Measurements from ENCODE around the gene ATP9B. TPM values are rescaled to one million over a fixed set of nuclear protein-coding genes. Genes with fewer than 3 reads are reported as not detected.

ATP9B gene
- total RNA-seq, 1 experiment from 2014 or later, result 17.9 TPM

DNA sequence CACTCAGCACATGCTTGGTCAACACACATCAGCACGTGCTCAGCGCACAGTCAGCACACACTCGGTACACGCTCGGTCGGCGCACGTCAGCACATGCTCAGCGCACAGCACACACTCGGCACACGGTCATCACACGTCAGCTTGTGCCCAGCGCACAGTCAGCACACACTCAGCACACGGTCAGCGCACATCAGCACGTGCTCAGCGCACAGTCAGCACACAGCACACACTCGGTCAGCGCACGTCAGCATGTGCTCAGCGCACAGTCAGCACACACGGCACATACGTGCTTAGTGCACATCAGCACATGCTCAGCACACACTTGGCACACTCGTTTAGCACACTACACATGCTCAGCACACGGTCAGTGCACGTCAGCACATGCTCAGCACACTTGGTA is 276.8 kb downstream of the ATP9B start:
- no peak for TF ChIP-seq EZH2 (IDR thresholded peaks at IDR 0.05; ENCODE audit: borderline replicate concordance, low read depth, low read length, poor library complexity, severe bottlenecking)
- TF ChIP-seq CTCF (conservative IDR thresholded peaks at IDR 0.05; ENCODE audit: low read depth, low read length), result no peak
- DNase-seq (ENCODE audit: low spot score), result no peak
- no peaks in the 10 kb centered on the region for H3K27me3 ChIP-seq (replicated peaks; ENCODE audit: insufficient read depth, low read depth, low read length, poor library complexity)

GRCh38 chr18:79348066-79348465 is 278.9 kb downstream of the ATP9B start:
- no TSS peak for BruUV-seq (replicated peaks)
- TF ChIP-seq EZH2 (IDR thresholded peaks at IDR 0.05; ENCODE audit: borderline replicate concordance, low read depth, low read length, poor library complexity, severe bottlenecking) (no peak), CTCF (conservative IDR thresholded peaks at IDR 0.05; ENCODE audit: low read depth, low read length) (no peak)
- Histone ChIP-seq H3K27me3 (replicated peaks; ENCODE audit: insufficient read depth, low read depth, low read length, poor library complexity) (no peaks in the 10 kb centered on the region), H3K27ac (ENCODE audit: low read depth, low read length, poor library complexity, severe bottlenecking) (no peak overlapping the region), H3K9me3 (ENCODE audit: low read depth, low read length, poor library complexity, severe bottlenecking) (no peaks in the 10 kb centered on the region), H3K4me1 (ENCODE audit: insufficient read depth, low read length, poor library complexity, severe bottlenecking) (no peaks in the 10 kb centered on the region), H3K4me3 (ENCODE audit: low read depth, low read length, poor library complexity, severe bottlenecking) (no peak overlapping the region), H3K36me3 (ENCODE audit: insufficient read depth, low read length, poor library complexity, severe bottlenecking) (peaks cover 5% of the 10 kb centered on the region)
- intact Hi-C loops (cut with micrococcal nuclease; ENCODE audit: unreplicated experiment), result no loop called here
- ChIA-PET CTCF (no interaction called here), POLR2A (ENCODE audit: low non-redundant PET) (no interaction called here)
- no peak for DNase-seq (ENCODE audit: low spot score)

More for the DNA sequence above, 276.8 kb downstream of the ATP9B start:
- H3K4me3 ChIP-seq (ENCODE audit: low read depth, low read length, poor library complexity, severe bottlenecking), result no peak overlapping the region
- H3K4me1 ChIP-seq (ENCODE audit: insufficient read depth, low read length, poor library complexity, severe bottlenecking), result no peaks in the 10 kb centered on the region
- ChIA-PET CTCF (no interaction called here), POLR2A (ENCODE audit: low non-redundant PET) (no interaction called here)
- H3K9me3 ChIP-seq (ENCODE audit: low read depth, low read length, poor library complexity, severe bottlenecking), result no peaks in the 10 kb centered on the region
- intact Hi-C loops (cut with micrococcal nuclease; ENCODE audit: unreplicated experiment), result no loop called here
- no TSS peak for BruUV-seq (replicated peaks)
- peaks cover 5% of the 10 kb centered on the region for H3K36me3 ChIP-seq (ENCODE audit: insufficient read depth, low read length, poor library complexity, severe bottlenecking)
- H3K27ac ChIP-seq (ENCODE audit: low read depth, low read length, poor library complexity, severe bottlenecking), result no peak overlapping the region

DNA sequence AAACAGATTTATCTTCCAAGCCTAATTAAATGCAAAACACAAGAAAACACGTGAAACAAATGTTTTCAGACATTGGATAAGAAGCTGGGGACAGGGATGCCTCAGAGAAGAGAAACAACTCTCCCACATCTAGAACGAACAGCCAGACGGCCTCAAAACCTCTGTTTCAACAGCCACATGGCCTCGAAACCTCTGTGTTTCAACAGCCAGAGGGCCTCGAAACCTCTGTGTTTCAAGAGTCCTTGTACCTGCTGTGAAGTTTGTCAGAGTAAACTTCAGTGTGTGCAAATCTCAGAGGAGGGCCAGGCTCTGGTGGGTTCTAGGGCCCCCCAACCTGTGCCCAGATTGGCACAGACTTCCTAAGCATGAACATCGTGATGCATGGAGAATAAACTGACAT is 283.2 kb downstream of the ATP9B start:
- POLR2A ChIA-PET (ENCODE audit: low non-redundant PET), result no interaction called here
- BruUV-seq (replicated peaks), result no TSS peak
- intact Hi-C loops (cut with micrococcal nuclease; ENCODE audit: unreplicated experiment), result no loop called here

More for the DNA sequence above, 283.2 kb downstream of the ATP9B start:
- CTCF ChIA-PET, result no interaction called here
- H3K4me1 ChIP-seq (ENCODE audit: insufficient read depth, low read length, poor library complexity, severe bottlenecking), result no peaks in the 10 kb centered on the region
- H3K9me3 ChIP-seq (ENCODE audit: low read depth, low read length, poor library complexity, severe bottlenecking), result no peaks in the 10 kb centered on the region
- H3K4me3 ChIP-seq (ENCODE audit: low read depth, low read length, poor library complexity, severe bottlenecking), result no peak overlapping the region
- no peak for DNase-seq (ENCODE audit: low spot score)
- H3K27me3 ChIP-seq (replicated peaks; ENCODE audit: insufficient read depth, low read depth, low read length, poor library complexity), result no peaks in the 10 kb centered on the region
- H3K27ac ChIP-seq (ENCODE audit: low read depth, low read length, poor library complexity, severe bottlenecking), result no peak overlapping the region
- no peaks in the 10 kb centered on the region for H3K36me3 ChIP-seq (ENCODE audit: insufficient read depth, low read length, poor library complexity, severe bottlenecking)
- TF ChIP-seq EZH2 (IDR thresholded peaks at IDR 0.05; ENCODE audit: borderline replicate concordance, low read depth, low read length, poor library complexity, severe bottlenecking) (no peak), CTCF (conservative IDR thresholded peaks at IDR 0.05; ENCODE audit: low read depth, low read length) (no peak)

All from A673 (cell line).